MCF 10A (cell line): Measurements from ENCODE around the gene CDH12. TPM values are rescaled to one million over a fixed set of nuclear protein-coding genes. Genes with fewer than 3 reads are reported as not detected.
"Not testable (repeated sequence)": the region's sequence is repeated elsewhere in the genome, so short reads cannot be mapped to it uniquely, and the experiment has no call there.

Source experiments
- BruUV-seq: library from RNA; stranded (reverse); fragments of 400-500 nt; replicated peaks from 2 replicates; lab custom pipeline; 2021; lab: Mats Ljungman, UMichigan
- CTCF ChIA-PET: fragments of 300-600 bp; sonication (Branson Sonifier 250); formaldehyde crosslinking; extraction: SDS; loops from one replicate; lab custom pipeline; 2021; ENCODE audit warnings: antibody characterized with exemption, inconsistent platforms; lab: Yijun Ruan, JAX
- POLR2A ChIA-PET: fragments of 300-600, 350-650 bp; sonication (Branson Sonifier 250); formaldehyde crosslinking; extraction: SDS; loops from one replicate; lab custom pipeline; 2020; ENCODE audit warnings: antibody characterized with exemption, inconsistent platforms; lab: Yijun Ruan, JAX
- DNase-seq: peaks from one replicate; pipeline ENCODE4 v3.0.0-alpha.2; 2018; ENCODE audit not compliant: unreplicated experiment
- H3K27ac Mint-ChIP-seq: one replicate; pipeline ENCODE4 v1.8.0; 2022; ENCODE audit warnings: mild to moderate bottlenecking, low read depth, mixed read lengths; ENCODE audit not compliant: unreplicated experiment
- H3K27me3 Mint-ChIP-seq: one replicate; pipeline ENCODE4 v1.8.0; 2022; ENCODE audit warnings: mixed read lengths; ENCODE audit not compliant: insufficient read depth, unreplicated experiment
- H3K36me3 Mint-ChIP-seq: one replicate; pipeline ENCODE4 v1.8.0; 2022; ENCODE audit warnings: mild to moderate bottlenecking, moderate library complexity, mixed read lengths; ENCODE audit not compliant: insufficient read depth, unreplicated experiment
- H3K4me1 Mint-ChIP-seq: one replicate; pipeline ENCODE4 v1.8.0; 2022; ENCODE audit warnings: mixed read lengths; ENCODE audit not compliant: insufficient read depth, unreplicated experiment
- H3K4me3 Mint-ChIP-seq: one replicate; pipeline ENCODE4 v1.8.0; 2022; ENCODE audit warnings: mild to moderate bottlenecking, moderate library complexity, mixed read lengths; ENCODE audit not compliant: unreplicated experiment
- H3K9me3 Mint-ChIP-seq: one replicate; pipeline ENCODE4 v1.8.0; 2022; ENCODE audit warnings: mixed read lengths; ENCODE audit not compliant: unreplicated experiment
- intact Hi-C: fragments of 100-400 bp; cut with micrococcal nuclease; formaldehyde crosslinking; loops from 2 replicates; pipeline ENCODE4 v1.14.1; 2022
- total RNA-seq: library from RNA; stranded (reverse); gene quantifications from 2 replicates; pipeline ENCODE4 v1.2.3, GENCODE V29; 2022
- TF ChIP-seq, protein P1 (sequence below): fragments of 200-600 bp; IDR thresholded peaks from one replicate; pipeline ENCODE4 v1.8.0; 2022; ENCODE audit warnings: antibody characterized with exemption, mild to moderate bottlenecking; ENCODE audit not compliant: unreplicated experiment

Gene CDH12
- total RNA-seq, 1 experiment from 2014 or later = not detected

DNA sequence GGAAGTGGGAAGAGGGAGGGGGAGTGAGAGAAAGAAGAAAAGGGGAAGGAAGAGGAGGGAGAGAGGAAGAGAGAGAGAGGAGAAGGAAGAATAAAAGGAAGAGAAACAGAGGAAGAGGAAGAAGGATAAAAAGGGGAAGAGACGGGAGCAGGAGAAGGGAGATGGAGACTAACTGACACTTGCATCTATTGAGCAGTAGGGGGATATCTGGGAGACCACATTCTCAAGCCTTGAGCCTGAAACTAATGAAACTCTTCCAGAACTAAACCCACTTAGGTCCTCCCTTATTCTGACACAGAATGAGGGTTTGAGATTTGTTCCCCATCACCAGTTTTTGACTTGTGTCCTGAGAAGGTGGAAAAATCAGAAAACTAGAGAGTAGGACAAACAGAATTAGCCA is 533.3 kb downstream of the CDH12 start:
- Mint-ChIP-seq H3K4me1 (no peaks in the 10 kb centered on the region), H3K27ac (no peak overlapping the region), H3K36me3 (no peaks in the 10 kb centered on the region), H3K9me3 (no peaks in the 10 kb centered on the region), H3K27me3 (no peaks in the 10 kb centered on the region), H3K4me3 (no peak overlapping the region)
- ChIA-PET POLR2A (no interaction called here), CTCF (no interaction called here)
- no TSS peak for BruUV-seq
- no peak for DNase-seq
- TF ChIP-seq, protein P1, sequence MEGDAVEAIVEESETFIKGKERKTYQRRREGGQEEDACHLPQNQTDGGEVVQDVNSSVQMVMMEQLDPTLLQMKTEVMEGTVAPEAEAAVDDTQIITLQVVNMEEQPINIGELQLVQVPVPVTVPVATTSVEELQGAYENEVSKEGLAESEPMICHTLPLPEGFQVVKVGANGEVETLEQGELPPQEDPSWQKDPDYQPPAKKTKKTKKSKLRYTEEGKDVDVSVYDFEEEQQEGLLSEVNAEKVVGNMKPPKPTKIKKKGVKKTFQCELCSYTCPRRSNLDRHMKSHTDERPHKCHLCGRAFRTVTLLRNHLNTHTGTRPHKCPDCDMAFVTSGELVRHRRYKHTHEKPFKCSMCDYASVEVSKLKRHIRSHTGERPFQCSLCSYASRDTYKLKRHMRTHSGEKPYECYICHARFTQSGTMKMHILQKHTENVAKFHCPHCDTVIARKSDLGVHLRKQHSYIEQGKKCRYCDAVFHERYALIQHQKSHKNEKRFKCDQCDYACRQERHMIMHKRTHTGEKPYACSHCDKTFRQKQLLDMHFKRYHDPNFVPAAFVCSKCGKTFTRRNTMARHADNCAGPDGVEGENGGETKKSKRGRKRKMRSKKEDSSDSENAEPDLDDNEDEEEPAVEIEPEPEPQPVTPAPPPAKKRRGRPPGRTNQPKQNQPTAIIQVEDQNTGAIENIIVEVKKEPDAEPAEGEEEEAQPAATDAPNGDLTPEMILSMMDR = no peak
- intact Hi-C loops = no loop called here

DNA sequence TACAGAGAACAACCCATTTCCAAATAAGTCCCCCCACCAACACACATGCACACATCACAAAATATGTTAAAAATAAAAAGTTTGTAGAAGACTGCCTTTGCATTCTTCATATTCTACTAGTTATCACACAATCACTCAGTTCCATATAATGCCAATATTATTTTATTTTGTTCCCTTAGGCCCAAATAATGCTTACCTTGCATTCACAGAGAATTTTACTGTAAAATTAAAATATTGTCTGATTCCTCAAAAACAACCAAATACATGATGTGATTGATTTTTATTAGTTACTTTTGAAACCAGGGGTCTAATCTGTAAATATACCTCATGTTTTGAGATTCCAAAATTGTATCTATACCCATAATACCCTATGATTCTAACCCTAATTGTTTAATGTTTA is 536.9 kb downstream of the CDH12 start:
- POLR2A ChIA-PET = no interaction called here
- no peak for DNase-seq
- Mint-ChIP-seq H3K9me3 (no peaks in the 10 kb centered on the region), H3K4me3 (no peak overlapping the region), H3K27ac (no peak overlapping the region), H3K27me3 (no peaks in the 10 kb centered on the region), H3K4me1 (no peaks in the 10 kb centered on the region), H3K36me3 (no peaks in the 10 kb centered on the region)
- TF ChIP-seq, protein P1 = no peak
- CTCF ChIA-PET = interaction anchor here (0.6 kb wide), 1 partner anchor 9 kb away, joined by 3 read pairs; no protein-coding TSS in a partner anchor
- intact Hi-C loops = no loop called here
- no TSS peak for BruUV-seq

DNA sequence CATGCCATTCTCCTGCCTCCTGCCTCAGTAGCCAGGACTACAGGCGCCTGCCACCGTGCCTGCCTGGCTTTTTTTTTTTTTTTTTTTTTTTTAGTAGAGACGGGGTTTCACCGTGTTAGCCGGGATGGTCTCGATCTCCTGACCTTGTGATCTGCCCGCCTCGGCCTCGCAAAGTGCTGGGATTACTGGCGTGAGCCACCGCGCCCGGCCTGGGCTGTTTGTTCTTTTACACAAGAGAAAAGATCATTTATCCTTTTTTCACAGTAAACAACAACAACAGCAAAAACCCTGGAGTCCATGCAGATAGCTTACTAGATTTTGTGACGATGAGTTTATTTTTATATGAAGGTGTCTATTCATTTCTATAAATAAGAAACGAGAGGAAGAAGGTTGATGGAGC is 538.1 kb downstream of the CDH12 start:
- H3K4me3 Mint-ChIP-seq, H3K36me3 Mint-ChIP-seq, H3K27me3 Mint-ChIP-seq, intact Hi-C loops, DNase-seq, BruUV-seq, H3K4me1 Mint-ChIP-seq, H3K27ac Mint-ChIP-seq, H3K9me3 Mint-ChIP-seq, POLR2A ChIA-PET: not testable (repeated sequence)
- CTCF ChIA-PET = interaction anchor here (0.6 to 1.6 kb wide), 3 partner anchors 15 to 847 kb away, joined by 3 read pairs; no protein-coding TSS in a partner anchor

DNA sequence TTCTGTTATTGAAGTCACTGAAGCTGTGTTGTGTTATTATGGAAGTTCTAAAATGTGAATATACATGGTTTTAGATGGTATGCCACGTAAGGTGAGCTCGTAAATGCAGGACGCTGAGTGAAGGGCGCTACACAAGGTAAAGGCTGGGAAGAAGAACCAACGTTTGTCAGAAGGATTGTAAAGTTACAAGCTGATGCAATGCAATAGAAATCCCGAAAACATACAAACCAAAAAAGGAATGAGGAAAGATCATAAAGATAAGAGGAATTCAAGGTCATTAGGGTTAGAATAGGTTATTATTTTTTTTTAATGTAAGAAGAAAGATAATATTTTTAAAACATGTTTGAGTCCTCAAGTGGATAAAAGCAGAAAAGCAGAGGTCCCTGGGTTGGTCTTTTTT is 538.6 kb downstream of the CDH12 start:
- no TSS peak for BruUV-seq
- Mint-ChIP-seq H3K36me3 (no peaks in the 10 kb centered on the region), H3K4me1 (no peaks in the 10 kb centered on the region), H3K27ac (no peak overlapping the region), H3K9me3 (no peaks in the 10 kb centered on the region), H3K27me3 (no peaks in the 10 kb centered on the region), H3K4me3 (no peak overlapping the region)
- ChIA-PET POLR2A (interaction anchor here (0.8 kb wide), 1 partner anchor 77 kb away, joined by 3 read pairs; no protein-coding TSS in a partner anchor), CTCF (interaction anchor here (0.6 to 1.6 kb wide), 4 partner anchors 15 to 846 kb away, joined by 3 to 4 read pairs (median 3); no protein-coding TSS in a partner anchor)
- intact Hi-C loops = no loop called here
- TF ChIP-seq, protein P1 = no peak
- no peak for DNase-seq

DNA sequence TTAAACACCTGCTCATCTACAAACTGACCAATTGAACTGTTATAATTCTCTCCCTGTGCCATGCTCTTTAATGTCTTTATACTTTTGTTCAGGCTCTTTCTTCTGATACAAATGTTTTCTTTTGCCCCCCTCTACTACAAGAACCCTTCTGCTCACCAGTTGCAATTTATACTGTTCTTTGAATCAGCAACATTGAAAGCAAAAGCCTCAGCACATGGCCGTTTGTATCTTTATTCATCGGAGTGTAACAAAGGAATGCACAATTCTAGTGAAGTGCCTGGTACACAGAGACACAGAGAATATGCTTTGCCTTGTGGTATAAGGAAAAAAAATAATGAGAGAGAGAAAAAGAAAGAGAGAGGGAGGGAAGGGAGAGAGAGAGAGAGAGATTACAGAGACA is 547.1 kb downstream of the CDH12 start:
- Mint-ChIP-seq H3K27me3 (no peaks in the 10 kb centered on the region), H3K4me1 (no peaks in the 10 kb centered on the region), H3K9me3 (no peaks in the 10 kb centered on the region), H3K36me3 (no peaks in the 10 kb centered on the region), H3K27ac (no peak overlapping the region), H3K4me3 (no peak overlapping the region)
- BruUV-seq = no TSS peak
- ChIA-PET POLR2A (no interaction called here), CTCF (no interaction called here)
- TF ChIP-seq, protein P1 = no peak
- intact Hi-C loops = no loop called here
- no peak for DNase-seq
